ENCODE results near the gene OR52J3. TPM values are rescaled to one million over a fixed set of nuclear protein-coding genes. Genes with fewer than 3 reads are reported as not detected.
"Not testable (repeated sequence)": the region's sequence is repeated elsewhere in the genome, so short reads cannot be mapped to it uniquely, and the experiment has no call there.

OR52J3 gene
- not detected for total RNA-seq

GRCh38 chr11:5046226-5046625 lies at the start of gene OR52J3:
Gene OR52J3, plus strand, starts transcription at chr11:5046526. Its CDS starts 0 bp downstream, at chr11:5046526.
- ATAC-seq (no peak), DNase-seq (ENCODE audit: low spot score) (no peak)
- intact Hi-C loops (cut with DNase I) = no loop called here

- intact Hi-C loops (cut with DNase I) = no loop called here
- no peak for ATAC-seq
Observed at GRCh38 chr11:5004424-5005274, 41.7 kb upstream of the OR52J3 start.

GRCh38 chr11:5007561-5007960 lies 38.8 kb upstream of the OR52J3 start:
- no peak for ATAC-seq
- intact Hi-C loops (cut with DNase I) = no loop called here
- no peak for DNase-seq (ENCODE audit: low spot score)

More at GRCh38 chr11:5004424-5005274, 41.7 kb upstream of the OR52J3 start:
- DNase-seq (ENCODE audit: low spot score) = no peak

GRCh38 chr11:5011254-5011653 lies 35.1 kb upstream of the OR52J3 start:
- ATAC-seq = no peak
- DNase-seq (ENCODE audit: low spot score) = no peak
- intact Hi-C loops (cut with DNase I) = no loop called here

GRCh38 chr11:5013012-5013411 lies 33.3 kb upstream of the OR52J3 start:
- ATAC-seq (no peak), DNase-seq (ENCODE audit: low spot score) (no peak)
- intact Hi-C loops (cut with DNase I) = no loop called here

GRCh38 chr11:5021996-5022395 lies 24.3 kb upstream of the OR52J3 start:
- ATAC-seq = no peak
- intact Hi-C loops (cut with DNase I) = no loop called here
- no peak for DNase-seq (ENCODE audit: low spot score)

- intact Hi-C loops (cut with DNase I) = no loop called here
- no peak for DNase-seq (ENCODE audit: low spot score)
- ATAC-seq = no peak
Observed at GRCh38 chr11:5036669-5037068, 9.7 kb upstream of the OR52J3 start.

- intact Hi-C loops (cut with DNase I) = no loop called here
- ATAC-seq (no peak), DNase-seq (ENCODE audit: low spot score) (no peak)
Observed at GRCh38 chr11:5037926-5038325, 8.4 kb upstream of the OR52J3 start.

- ATAC-seq = no peak
- intact Hi-C loops (cut with DNase I) = no loop called here
Observed at GRCh38 chr11:5038341-5038740, 8.0 kb upstream of the OR52J3 start.

GRCh38 chr11:5040876-5041275 lies 5.5 kb upstream of the OR52J3 start:
- no peak for DNase-seq (ENCODE audit: low spot score)
- no peak for ATAC-seq
- intact Hi-C loops (cut with DNase I) = no loop called here

More at GRCh38 chr11:5038341-5038740, 8.0 kb upstream of the OR52J3 start:
- DNase-seq (ENCODE audit: low spot score) = no peak

GRCh38 chr11:5042091-5042490 lies 4.2 kb upstream of the OR52J3 start:
- no peak for DNase-seq (ENCODE audit: low spot score)
- intact Hi-C loops (cut with DNase I) = no loop called here
- ATAC-seq = no peak

- ATAC-seq = no peak
- no peak for DNase-seq (ENCODE audit: low spot score)
- intact Hi-C loops (cut with DNase I) = no loop called here
Observed at GRCh38 chr11:5043380-5043779, 2.9 kb upstream of the OR52J3 start.

- intact Hi-C loops (cut with DNase I) = no loop called here
- ATAC-seq (no peak), DNase-seq (ENCODE audit: low spot score) (no peak)
Observed at GRCh38 chr11:5046754-5047330, 516 bp downstream of the OR52J3 start.

- ATAC-seq; intact Hi-C loops (cut with DNase I): not testable (repeated sequence)
Observed at GRCh38 chr11:5058679-5059078, 12.4 kb downstream of the OR52J3 start.

GRCh38 chr11:5059391-5059790 lies 13.1 kb downstream of the OR52J3 start, which contains the start of gene OR52E2:
Gene OR52E2, minus strand, starts transcription at chr11:5059627. Its CDS starts 0 bp downstream, at chr11:5059627.
- ATAC-seq (no peak), DNase-seq (ENCODE audit: low spot score) (no peak)
- intact Hi-C loops (cut with DNase I) = no loop called here

More at GRCh38 chr11:5058679-5059078, 12.4 kb downstream of the OR52J3 start:
- DNase-seq (ENCODE audit: low spot score) = not testable (repeated sequence)

GRCh38 chr11:5065027-5065426 lies 18.7 kb downstream of the OR52J3 start:
- intact Hi-C loops (cut with DNase I) = loop anchor here (5.0 kb wide), 1 partner anchor 1282 kb away; no protein-coding TSS in a partner anchor
- no peak for ATAC-seq
- DNase-seq (ENCODE audit: low spot score) = no peak

GRCh38 chr11:5069272-5069671 lies 22.9 kb downstream of the OR52J3 start, which contains the start of gene OR52E1:
Gene OR52E1, plus strand, starts transcription at chr11:5069572.
- ATAC-seq (no peak), DNase-seq (ENCODE audit: low spot score) (no peak)
- intact Hi-C loops (cut with DNase I) = loop anchor here (5.0 kb wide), 1 partner anchor 1278 kb away; no protein-coding TSS in a partner anchor

- DNase-seq (ENCODE audit: low spot score) (no peak), ATAC-seq (no peak)
- intact Hi-C loops (cut with DNase I) = no loop called here
Observed at GRCh38 chr11:5071799-5072198, 25.5 kb downstream of the OR52J3 start.

GRCh38 chr11:5081405-5081804 lies 35.1 kb downstream of the OR52J3 start:
- intact Hi-C loops (cut with DNase I) = no loop called here
- ATAC-seq = no peak
- no peak for DNase-seq (ENCODE audit: low spot score)

- DNase-seq (ENCODE audit: low spot score) (no peak), ATAC-seq (no peak)
- intact Hi-C loops (cut with DNase I) = no loop called here
Observed at GRCh38 chr11:5083602-5084001, 37.3 kb downstream of the OR52J3 start.

All from sciatic nerve (tissue), 2 donors.